ENCODE results near the gene GABBR2.
"Not testable (repeated sequence)": the region's sequence is repeated elsewhere in the genome, so short reads cannot be mapped to it uniquely, and the experiment has no call there.

Gene GABBR2

GRCh38 chr9:98684816-98685215 lies 23.9 kb downstream of the GABBR2 start:
- DNase-seq = not testable (repeated sequence)

GRCh38 chr9:98678244-98678842 lies 30.4 kb downstream of the GABBR2 start:
- peak in 1 of 2 donors; percentile 3 for DNase-seq

- no peak for DNase-seq
These were observed 35.1 kb downstream of the GABBR2 start for GRCh38 chr9:98673681-98674080.

- no peak for DNase-seq
These were observed 41.6 kb downstream of the GABBR2 start for GRCh38 chr9:98667005-98667640.

- no peak for DNase-seq
These were observed 43.2 kb downstream of the GABBR2 start for GRCh38 chr9:98665501-98665900.

- no peak for DNase-seq
These were observed 48.2 kb downstream of the GABBR2 start for GRCh38 chr9:98660541-98660940.

GRCh38 chr9:98658951-98659351 lies 49.8 kb downstream of the GABBR2 start:
- no peak for DNase-seq

GRCh38 chr9:98657897-98658296 lies 50.8 kb downstream of the GABBR2 start:
- no peak for DNase-seq

GRCh38 chr9:98656511-98656910 lies 52.2 kb downstream of the GABBR2 start:
- no peak for DNase-seq

GRCh38 chr9:98655428-98655827 lies 53.3 kb downstream of the GABBR2 start:
- not testable (repeated sequence) for DNase-seq

GRCh38 chr9:98654247-98654646 lies 54.5 kb downstream of the GABBR2 start:
- no peak for DNase-seq

- DNase-seq = no peak
These were observed 56.0 kb downstream of the GABBR2 start for GRCh38 chr9:98652741-98653140.

GRCh38 chr9:98652302-98652701 lies 56.4 kb downstream of the GABBR2 start:
- no peak for DNase-seq

- no peak for DNase-seq
These were observed 61.5 kb downstream of the GABBR2 start for GRCh38 chr9:98647236-98647635.

- no peak for DNase-seq
These were observed 64.7 kb downstream of the GABBR2 start for GRCh38 chr9:98644011-98644410.

- DNase-seq = no peak
These were observed 65.9 kb downstream of the GABBR2 start for GRCh38 chr9:98642661-98643312.

- DNase-seq = no peak
These were observed 67.0 kb downstream of the GABBR2 start for GRCh38 chr9:98641695-98642094.

GRCh38 chr9:98640394-98640793 lies 68.3 kb downstream of the GABBR2 start:
- no peak for DNase-seq

- no peak for DNase-seq
These were observed 69.6 kb downstream of the GABBR2 start for GRCh38 chr9:98639133-98639532.

GRCh38 chr9:98637381-98637780 lies 71.4 kb downstream of the GABBR2 start:
- DNase-seq = no peak

- DNase-seq = no peak
These were observed 73.4 kb downstream of the GABBR2 start for GRCh38 chr9:98635374-98635773.

- DNase-seq = no peak
These were observed 73.9 kb downstream of the GABBR2 start for GRCh38 chr9:98634685-98635336.

GRCh38 chr9:98632839-98633238 lies 75.9 kb downstream of the GABBR2 start:
- DNase-seq = no peak

GRCh38 chr9:98627296-98627695 lies 81.4 kb downstream of the GABBR2 start:
- no peak for DNase-seq

All from CD4-positive, alpha-beta T cell treated with Interferon alpha-2 for 1 hour (primary cell).